H1 (cell line): Measurements from ENCODE around the gene PARD6B. TPM values are rescaled to one million over a fixed set of nuclear protein-coding genes. Genes with fewer than 3 reads are reported as not detected.

Experiments used
- CTCF ChIA-PET: fragments of 300-600 bp; sonication (Branson Sonifier 250); formaldehyde crosslinking; loops from one replicate; lab custom pipeline; 2021; ENCODE audit not compliant: partially characterized antibody; lab: Charles Lee
- POLR2A ChIA-PET: fragments of 300-600 bp; sonication (Branson Sonifier 250); formaldehyde crosslinking; loops from one replicate; lab custom pipeline; 2021; ENCODE audit warnings: inconsistent platforms; ENCODE audit not compliant: partially characterized antibody; lab: Charles Lee
- DNase-seq, 2 experiments: peaks; one replicate each; pipeline versions ENCODE4 v3.0.0 to v3.0.0-alpha.2; 2010 to 2022; ENCODE audit warnings: low spot score in 2 of 2, low read depth in 1 of 2, mixed read lengths in 1 of 2
- FAIRE-seq: peaks from 2 replicates; lab custom pipeline; 2011; peaks lifted over from hg19 to GRCh38; lab: Jason Lieb, UNC
- H2AFZ ChIP-seq: 2 replicates; pipeline ENCODE4 v1.8.1; 2012; ENCODE audit warnings: low read length, inconsistent platforms
- H2AK5ac ChIP-seq: 2 replicates; pipeline ENCODE4 v1.6.1; 2013; ENCODE audit warnings: low read depth, low read length
- H2BK120ac ChIP-seq: replicated peaks from 2 replicates; pipeline ENCODE3; 2013; ENCODE audit warnings: low read depth, low read length, inconsistent platforms
- H2BK12ac ChIP-seq: 2 replicates; pipeline ENCODE4 v1.6.1; 2013; ENCODE audit warnings: low read depth, low read length
- H2BK15ac ChIP-seq: 2 replicates; pipeline ENCODE4 v1.6.1; 2013; ENCODE audit warnings: low read length
- H2BK20ac ChIP-seq: 2 replicates; pipeline ENCODE4 v1.6.1; 2013; ENCODE audit warnings: low read length
- H2BK5ac ChIP-seq: 2 replicates; pipeline ENCODE4 v1.6.1; 2013; ENCODE audit warnings: low read depth, low read length
- H3K14ac ChIP-seq: 2 replicates; pipeline ENCODE4 v1.6.1; 2013; ENCODE audit warnings: inconsistent platforms; ENCODE audit not compliant: insufficient read length
- H3K18ac ChIP-seq: 2 replicates; pipeline ENCODE4 v1.6.1; 2013; ENCODE audit warnings: low read length; ENCODE audit errors: extremely low read depth
- H3K23ac ChIP-seq: 2 replicates; pipeline ENCODE4 v1.6.1; 2013; ENCODE audit warnings: inconsistent platforms; ENCODE audit not compliant: insufficient read length
- H3K23me2 ChIP-seq: 2 replicates; pipeline ENCODE4 v1.6.1; 2013; ENCODE audit warnings: low read depth, low read length
- H3K27ac ChIP-seq: 2 replicates; pipeline ENCODE4 v1.6.1; 2011; ENCODE audit warnings: low read depth, low read length, inconsistent platforms
- H3K27me3 ChIP-seq, 4 experiments: replicated peaks in 1 of 4; 1 replicate in 1 of 4; 2 replicates in 3 of 4; pipeline versions ENCODE4 v1.6.1 to v1.8.1; 2011 to 2013; ENCODE audit warnings: low read length in 3 of 4, mild to moderate bottlenecking in 3 of 4, inconsistent platforms in 2 of 4, mixed read lengths in 2 of 4, moderate library complexity in 1 of 4; ENCODE audit not compliant: control insufficient read depth in 3 of 4, insufficient read depth in 3 of 4; ENCODE audit errors: extremely low read depth in 1 of 4
- H3K36me3 ChIP-seq, 4 experiments: 2 replicates each; pipeline versions ENCODE4 v1.6.1 to v1.8.1; 2011 to 2013; ENCODE audit warnings: mild to moderate bottlenecking in 4 of 4, low read length in 3 of 4, moderate library complexity in 2 of 4, control low read depth in 1 of 4, inconsistent platforms in 1 of 4; ENCODE audit not compliant: insufficient read depth in 4 of 4, control insufficient read depth in 2 of 4
- H3K4ac ChIP-seq: replicated peaks from 2 replicates; pipeline ENCODE3; 2013; ENCODE audit warnings: low read length, low read depth, mixed read lengths, inconsistent platforms; ENCODE audit not compliant: insufficient read length
- H3K4me1 ChIP-seq, 4 experiments: replicated peaks in 1 of 4; 1 replicate in 1 of 4; 2 replicates in 3 of 4; pipeline versions ENCODE4 v1.6.1 to v1.8.1; 2011 to 2013; ENCODE audit warnings: low read length in 3 of 4, inconsistent platforms in 2 of 4, mixed read lengths in 1 of 4; ENCODE audit not compliant: insufficient read depth in 4 of 4, control insufficient read depth in 3 of 4
- H3K4me2 ChIP-seq, 2 experiments: 2 replicates each; pipeline versions ENCODE4 v1.6.1 to v1.8.1; 2011 to 2013; ENCODE audit warnings: low read depth in 2 of 2, low read length in 2 of 2, control low read depth in 1 of 2, inconsistent platforms in 1 of 2, mild to moderate bottlenecking in 1 of 2; ENCODE audit not compliant: insufficient read depth in 1 of 2
- H3K4me3 ChIP-seq, 4 experiments: fragments of 200-600, 300-600 bp in 1 of 4; sonication (generic), shearing (Covaris generic), sonication (Bioruptor Twin) in 1 of 4; 2 replicates each; pipeline versions ENCODE4 v1.5.1 to v1.8.1; 2011 to 2016; ENCODE audit warnings: low read length in 4 of 4, low read depth in 3 of 4, control low read depth in 2 of 4, inconsistent platforms in 2 of 4, mild to moderate bottlenecking in 2 of 4, mixed read lengths in 1 of 4, moderate library complexity in 1 of 4; ENCODE audit not compliant: insufficient read depth in 2 of 4; ENCODE audit errors: extremely low read depth in 1 of 4
- H3K56ac ChIP-seq: replicated peaks from 2 replicates; pipeline ENCODE3; 2013; ENCODE audit warnings: low read depth, mild to moderate bottlenecking, mixed read lengths, low read length, inconsistent platforms; ENCODE audit not compliant: insufficient read length
- H3K79me1 ChIP-seq: 2 replicates; pipeline ENCODE4 v1.6.1; 2013; ENCODE audit warnings: low read depth, low read length, control low read depth
- H3K79me2 ChIP-seq, 2 experiments: 2 replicates each; pipeline versions ENCODE4 v1.6.1 to v1.8.1; 2012 to 2013; ENCODE audit warnings: low read length in 2 of 2, mild to moderate bottlenecking in 2 of 2, inconsistent platforms in 1 of 2; ENCODE audit not compliant: insufficient read depth in 2 of 2, control insufficient read depth in 1 of 2
- H3K9ac ChIP-seq, 4 experiments: replicated peaks in 1 of 4; 1 replicate in 1 of 4; 2 replicates in 3 of 4; pipeline versions ENCODE4 v1.6.1 to v1.8.1; 2011 to 2013; ENCODE audit warnings: low read depth in 3 of 4, low read length in 3 of 4, control low read depth in 2 of 4, mild to moderate bottlenecking in 2 of 4, moderate library complexity in 2 of 4, inconsistent platforms in 1 of 4; ENCODE audit errors: extremely low read depth in 1 of 4
- H3K9me3 ChIP-seq, 2 experiments: 2 replicates each; pipeline versions ENCODE4 v1.6.1 to v1.8.1; 2012 to 2013; ENCODE audit warnings: mild to moderate bottlenecking in 2 of 2, moderate library complexity in 2 of 2, control low read depth in 1 of 2, inconsistent platforms in 1 of 2, low read depth in 1 of 2, low read length in 1 of 2, mixed read lengths in 1 of 2; ENCODE audit not compliant: insufficient read depth in 2 of 2
- H4K20me1 ChIP-seq, 2 experiments: replicated peaks in 1 of 2; 2 replicates each; pipeline versions ENCODE3 to v1.8.1; 2011 to 2013; ENCODE audit warnings: inconsistent platforms in 2 of 2, low read length in 2 of 2, mild to moderate bottlenecking in 1 of 2; ENCODE audit not compliant: insufficient read depth in 2 of 2, control insufficient read depth in 1 of 2
- H4K5ac ChIP-seq: 2 replicates; pipeline ENCODE4 v1.6.1; 2013; ENCODE audit warnings: low read length, low read depth, mixed read lengths, inconsistent platforms; ENCODE audit not compliant: insufficient read length
- H4K8ac ChIP-seq: 2 replicates; pipeline ENCODE4 v1.8.0; 2013; ENCODE audit warnings: mild to moderate bottlenecking, moderate library complexity, low read length, inconsistent platforms; ENCODE audit not compliant: insufficient read depth; ENCODE audit errors: extremely low read depth
- H4K91ac ChIP-seq: replicated peaks from 2 replicates; pipeline ENCODE3; 2013; ENCODE audit warnings: low read length, mixed read lengths, inconsistent platforms; ENCODE audit not compliant: insufficient read length
- CBX5 ChIP-seq: fragments of 300-800, 300-1000 bp; sonication (generic); IDR thresholded peaks from 2 replicates; pipeline ENCODE4 v1.7.1; 2016; ENCODE audit warnings: antibody characterized with exemption, low read length, low read depth
- CREB1 ChIP-seq: IDR thresholded peaks from 2 replicates; pipeline ENCODE4 v1.6.1; 2012; ENCODE audit warnings: inconsistent platforms
- JUN ChIP-seq: IDR thresholded peaks from 2 replicates; pipeline ENCODE4 v1.6.1; 2011; ENCODE audit warnings: low read depth, mild to moderate bottlenecking, improper control_type of control experiment, low read length
- MAFK ChIP-seq: IDR thresholded peaks from 2 replicates; pipeline ENCODE4 v1.6.1; 2012; ENCODE audit warnings: low read depth, mild to moderate bottlenecking, improper control_type of control experiment, low read length
- NANOG ChIP-seq: IDR thresholded peaks from 2 replicates; pipeline ENCODE4 v1.6.1; 2011; ENCODE audit warnings: low read length, low read depth, mild to moderate bottlenecking, inconsistent platforms; ENCODE audit not compliant: insufficient read depth, poor library complexity, severe bottlenecking
- POLR2AphosphoS5 ChIP-seq: IDR thresholded peaks from 2 replicates; pipeline ENCODE4 v1.6.1; 2011; ENCODE audit warnings: low read depth, low read length
- POU5F1 ChIP-seq: IDR thresholded peaks from 2 replicates; pipeline ENCODE4 v1.6.1; 2011; ENCODE audit warnings: low read depth, mild to moderate bottlenecking, low read length, moderate library complexity
- SP2 ChIP-seq: IDR thresholded peaks from 2 replicates; pipeline ENCODE4 v1.6.1; 2012; ENCODE audit warnings: mild to moderate bottlenecking, low read length, inconsistent platforms
- TAF7 ChIP-seq: optimal IDR thresholded peaks from 2 replicates; pipeline ENCODE3; 2011; ENCODE audit warnings: low read depth, mild to moderate bottlenecking, inconsistent platforms, low read length, moderate library complexity, borderline replicate concordance
- ZNF274 ChIP-seq: IDR thresholded peaks from 2 replicates; pipeline ENCODE4 v1.7.0; 2012; ENCODE audit warnings: low read length, borderline replicate concordance; ENCODE audit errors: extremely low read depth
- WGBS, 2 experiments: shearing (Covaris generic) in 1 of 2; methylation state at CpG; one replicate each; pipeline versions ENCODE4 v1.1.6 to v1.1.7; 2013 to 2015; ENCODE audit warnings: low lambda C conversion rate in 2 of 2, mixed read lengths in 2 of 2, inconsistent platforms in 1 of 2, low coverage in 1 of 2, missing lambda C conversion rate in 1 of 2; ENCODE audit not compliant: insufficient replicate concordance in 2 of 2, insufficient coverage in 1 of 2, insufficient read length in 1 of 2; ENCODE audit errors: extremely low coverage in 1 of 2, missing lambda C conversion rate in 1 of 2; 5-methylcytosine and 5-hydroxymethylcytosine counted together
- polyA plus RNA-seq, 7 experiments: library from polyadenylated mRNA; depleted of rRNA in 3 of 7; stranded (reverse) in 5 of 7; unstranded in 2 of 7; fragments of >200 nt in 5 of 7; fragments of 200-250 nt in 2 of 7; gene quantifications; 1 replicate in 5 of 7; 2 replicates in 1 of 7; 4 replicates in 1 of 7; pipeline versions ENCODE4 v1.2.1 to v1.2.3, GENCODE V29; 2011 to 2013; ENCODE audit warnings: missing spikeins in 2 of 7, mixed read lengths in 2 of 7
- total RNA-seq: library from RNA; stranded (reverse); fragmentation: NEBNext Ultra II Directional; extraction: Animal tissue kit (Norgen Biotek cat#: 25700); gene quantifications from 2 replicates; pipeline ENCODE4 v1.2.1, GENCODE V29; 2021

PARD6B gene
- total and polyA plus RNA-seq, 2 of the 8 experiments (the other 6 are each of a cell fraction or from before 2014, with no cell fraction given): 5.2 to 34.1 TPM

DNA sequence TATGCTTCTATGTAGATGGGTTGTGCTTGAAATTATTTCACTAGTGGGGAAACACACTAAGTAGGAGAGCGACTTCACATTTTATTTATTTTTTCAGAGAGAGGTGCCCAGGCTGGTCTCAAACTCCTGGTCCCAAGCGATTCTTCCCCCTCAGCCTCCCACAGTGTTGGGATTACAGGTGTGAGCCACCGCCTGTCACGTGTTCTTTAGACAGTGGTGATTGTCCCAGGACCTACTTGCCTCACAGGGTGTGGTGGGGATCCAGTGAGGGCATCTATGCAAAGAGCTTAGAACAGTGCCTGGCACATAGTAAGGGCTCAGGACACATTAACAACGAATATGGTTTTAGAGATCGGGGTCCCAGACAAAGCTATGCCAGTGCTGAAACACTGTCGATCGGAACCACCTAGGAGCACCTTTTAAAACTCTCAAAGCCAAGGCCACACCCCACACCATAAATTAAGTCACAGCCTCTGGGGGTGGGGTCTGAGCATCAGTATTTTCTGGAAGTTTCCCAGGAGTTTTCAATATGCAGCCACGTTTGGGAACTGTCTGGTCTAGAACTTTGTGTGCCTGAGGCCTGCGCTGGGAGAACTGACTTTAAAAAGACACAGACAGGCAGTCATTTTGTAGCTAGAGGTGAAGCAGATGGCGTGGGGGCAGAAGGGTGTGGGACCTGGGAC lies 58.7 kb downstream of the PARD6B start:
- Histone ChIP-seq H4K5ac (no peak overlapping the region), H3K27me3 (no peaks in the 10 kb centered on the region; a peak in 1 of 7 replicates), H2AK5ac (no peak overlapping the region; the same call in 1 of the 2 replicates), H2BK5ac (peak overlapping the region; percentile 77; the same call in 1 of the 2 replicates), H4K91ac (no peak overlapping the region), H3K14ac (no peak overlapping the region), H3K23me2 (no peaks in the 10 kb centered on the region; the same call in 1 of the 2 replicates), H4K8ac (peak overlapping the region; percentile 38; the same call in 1 of the 2 replicates), H3K27ac (no peak overlapping the region), H3K79me1 (no peaks in the 10 kb centered on the region), H3K4me1 (peaks cover 2 to 4% (median 3%) of the 10 kb centered on the region in 4 experiments; a peak in 5 of 7 replicates), H3K56ac (no peak overlapping the region), H2AFZ (no peak overlapping the region), H3K36me3 (no peaks in the 10 kb centered on the region), H2BK12ac (peak overlapping the region; percentile 34; the same call in 1 of the 2 replicates), H3K4ac (no peak overlapping the region), H3K4me3 (no peak overlapping the region), H3K18ac (0 out of 2 replicates have a peak overlapping the region, but pooled peaks have one; percentile 0), H2BK120ac (no peak overlapping the region), H3K79me2 (no peaks in the 10 kb centered on the region), H3K9me3 (no peaks in the 10 kb centered on the region), H2BK15ac (no peak overlapping the region), H3K23ac (no peak overlapping the region), H3K9ac (peak overlapping the region in 1 of 4 experiments; percentile 20; a peak in 1 of 7 replicates), H4K20me1 (no peaks in the 10 kb centered on the region), H3K4me2 (no peak overlapping the region), H2BK20ac (no peak overlapping the region)
- FAIRE-seq: no peak
- POLR2A ChIA-PET: interaction anchor here (0.6 to 2.1 kb wide), 10 partner anchors 56 to 841 kb away, joined by 3 to 8 read pairs (median 4); partner anchors contain the start of genes ADNP, DPM1 and MOCS3
- no peak for DNase-seq
- CTCF ChIA-PET: interaction anchor here (0.6 to 7.8 kb wide), 29 partner anchors 8 to 163 kb away, joined by 3 to 68 read pairs (median 4); partner anchors contain the start of genes ADNP and RIPOR3
- 83% methylated on average over 11 of the region's 11 CpGs; no CpG with 5 or more reads in 1 of the 2 experiments for WGBS, 2 experiments
- TF ChIP-seq MAFK: no peak
- TF ChIP-seq JUN: no peak
- TF ChIP-seq ZNF274: no peak
- no peak for TF ChIP-seq CREB1
- TF ChIP-seq NANOG: no peak
- TF ChIP-seq SP2: no peak
- no peak for TF ChIP-seq POLR2AphosphoS5
- TF ChIP-seq TAF7: no peak
- no peak for TF ChIP-seq CBX5
- TF ChIP-seq POU5F1: no peak
